ENCODE measurements around the gene UBE2O.

Gene UBE2O

DNA sequence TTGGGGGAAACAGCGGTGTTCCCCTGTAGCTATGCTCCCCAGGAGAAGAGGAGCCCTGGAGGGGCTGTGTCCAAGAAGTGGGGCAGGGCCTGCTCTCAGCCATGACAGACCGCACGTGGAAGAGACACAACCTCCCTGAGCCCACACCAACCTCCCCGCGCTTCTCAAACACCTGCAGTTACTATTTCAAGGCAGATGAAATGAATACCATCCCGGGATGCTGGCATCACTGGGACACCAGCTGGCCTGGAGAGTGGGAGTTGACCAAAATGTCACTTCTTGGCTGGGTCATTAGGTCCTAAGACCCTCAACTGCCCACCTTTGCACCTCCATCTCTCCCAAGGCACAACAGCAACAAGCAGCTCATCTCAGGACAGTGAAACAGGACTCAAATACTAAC is 36.5 kb downstream of the UBE2O start:
- no peak overlapping the region for H3K4me2 ChIP-seq (ENCODE audit: low read length)
- no peak overlapping the region for H2AFZ ChIP-seq (ENCODE audit: low read length)
- TF ChIP-seq, protein P1, sequence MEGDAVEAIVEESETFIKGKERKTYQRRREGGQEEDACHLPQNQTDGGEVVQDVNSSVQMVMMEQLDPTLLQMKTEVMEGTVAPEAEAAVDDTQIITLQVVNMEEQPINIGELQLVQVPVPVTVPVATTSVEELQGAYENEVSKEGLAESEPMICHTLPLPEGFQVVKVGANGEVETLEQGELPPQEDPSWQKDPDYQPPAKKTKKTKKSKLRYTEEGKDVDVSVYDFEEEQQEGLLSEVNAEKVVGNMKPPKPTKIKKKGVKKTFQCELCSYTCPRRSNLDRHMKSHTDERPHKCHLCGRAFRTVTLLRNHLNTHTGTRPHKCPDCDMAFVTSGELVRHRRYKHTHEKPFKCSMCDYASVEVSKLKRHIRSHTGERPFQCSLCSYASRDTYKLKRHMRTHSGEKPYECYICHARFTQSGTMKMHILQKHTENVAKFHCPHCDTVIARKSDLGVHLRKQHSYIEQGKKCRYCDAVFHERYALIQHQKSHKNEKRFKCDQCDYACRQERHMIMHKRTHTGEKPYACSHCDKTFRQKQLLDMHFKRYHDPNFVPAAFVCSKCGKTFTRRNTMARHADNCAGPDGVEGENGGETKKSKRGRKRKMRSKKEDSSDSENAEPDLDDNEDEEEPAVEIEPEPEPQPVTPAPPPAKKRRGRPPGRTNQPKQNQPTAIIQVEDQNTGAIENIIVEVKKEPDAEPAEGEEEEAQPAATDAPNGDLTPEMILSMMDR (IDR thresholded peaks at IDR 0.05; ENCODE audit: low read length) = no peak
- TF ChIP-seq EZH2 (IDR thresholded peaks at IDR 0.05; ENCODE audit: borderline replicate concordance, low read length) = no peak
- no peaks in the 10 kb centered on the region for H3K9me2 ChIP-seq (ENCODE audit: low read depth, low read length)
- H3K4me1 ChIP-seq (ENCODE audit: insufficient read depth, low read length, severe bottlenecking) = peaks cover 34% of the 10 kb centered on the region
- no peaks in the 10 kb centered on the region for H3K79me2 ChIP-seq (ENCODE audit: insufficient read depth, low read length)
- no peak overlapping the region for H3K9ac ChIP-seq (ENCODE audit: low read length)
- H3K9me3 ChIP-seq (ENCODE audit: low read length) = no peaks in the 10 kb centered on the region
- no peak overlapping the region for H3K27ac ChIP-seq (ENCODE audit: low read depth, low read length, poor library complexity, severe bottlenecking)
- no peaks in the 10 kb centered on the region for H4K20me1 ChIP-seq (ENCODE audit: insufficient read depth, low read length)
- no peaks in the 10 kb centered on the region for H3F3A ChIP-seq (ENCODE audit: insufficient read depth, low read length)
- no peak overlapping the region for H3K4me3 ChIP-seq (ENCODE audit: low read depth, low read length, poor library complexity, severe bottlenecking)
- no peaks in the 10 kb centered on the region; the same call in 1 of the 2 replicates for H3K36me3 ChIP-seq (ENCODE audit: insufficient read depth, low read length)
- no peaks in the 10 kb centered on the region for H3K27me3 ChIP-seq (ENCODE audit: insufficient read depth, low read length)

DNA sequence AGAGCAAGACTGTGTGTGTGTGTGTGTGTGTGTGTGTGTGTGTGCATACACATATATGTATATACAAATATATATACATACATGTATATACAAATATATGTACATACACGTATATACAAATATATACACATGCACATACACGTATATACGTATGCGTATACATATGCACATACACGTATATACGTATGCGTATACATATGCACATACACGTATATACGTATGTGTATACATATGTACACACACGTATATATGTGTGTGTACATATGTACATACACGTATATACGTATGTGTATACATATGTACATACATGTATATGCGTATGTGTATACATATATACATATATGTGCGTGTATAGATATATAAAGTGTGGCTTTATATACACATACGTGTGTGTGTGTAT is 37.2 kb downstream of the UBE2O start:
- Histone ChIP-seq H4K20me1 (ENCODE audit: insufficient read depth, low read length) (no peaks in the 10 kb centered on the region), H3K9me2 (ENCODE audit: low read depth, low read length) (no peaks in the 10 kb centered on the region), H3K79me2 (ENCODE audit: insufficient read depth, low read length) (no peaks in the 10 kb centered on the region), H3K27me3 (ENCODE audit: insufficient read depth, low read length) (no peaks in the 10 kb centered on the region), H3K36me3 (ENCODE audit: insufficient read depth, low read length) (0 out of 2 replicates have a peak, but pooled peaks cover 3% of the 10 kb centered on the region), H3K4me1 (ENCODE audit: insufficient read depth, low read length, severe bottlenecking) (peaks cover 30% of the 10 kb centered on the region), H3K4me2 (ENCODE audit: low read length) (no peak overlapping the region), H3K4me3 (ENCODE audit: low read depth, low read length, poor library complexity, severe bottlenecking) (no peak overlapping the region), H3K9ac (ENCODE audit: low read length) (no peak overlapping the region), H2AFZ (ENCODE audit: low read length) (no peak overlapping the region), H3K9me3 (ENCODE audit: low read length) (no peaks in the 10 kb centered on the region), H3K27ac (ENCODE audit: low read depth, low read length, poor library complexity, severe bottlenecking) (no peak overlapping the region), H3F3A (ENCODE audit: insufficient read depth, low read length) (no peaks in the 10 kb centered on the region)
- TF ChIP-seq, protein P1 (IDR thresholded peaks at IDR 0.05; ENCODE audit: low read length) = no peak
- TF ChIP-seq EZH2 (IDR thresholded peaks at IDR 0.05; ENCODE audit: borderline replicate concordance, low read length) = no peak

DNA sequence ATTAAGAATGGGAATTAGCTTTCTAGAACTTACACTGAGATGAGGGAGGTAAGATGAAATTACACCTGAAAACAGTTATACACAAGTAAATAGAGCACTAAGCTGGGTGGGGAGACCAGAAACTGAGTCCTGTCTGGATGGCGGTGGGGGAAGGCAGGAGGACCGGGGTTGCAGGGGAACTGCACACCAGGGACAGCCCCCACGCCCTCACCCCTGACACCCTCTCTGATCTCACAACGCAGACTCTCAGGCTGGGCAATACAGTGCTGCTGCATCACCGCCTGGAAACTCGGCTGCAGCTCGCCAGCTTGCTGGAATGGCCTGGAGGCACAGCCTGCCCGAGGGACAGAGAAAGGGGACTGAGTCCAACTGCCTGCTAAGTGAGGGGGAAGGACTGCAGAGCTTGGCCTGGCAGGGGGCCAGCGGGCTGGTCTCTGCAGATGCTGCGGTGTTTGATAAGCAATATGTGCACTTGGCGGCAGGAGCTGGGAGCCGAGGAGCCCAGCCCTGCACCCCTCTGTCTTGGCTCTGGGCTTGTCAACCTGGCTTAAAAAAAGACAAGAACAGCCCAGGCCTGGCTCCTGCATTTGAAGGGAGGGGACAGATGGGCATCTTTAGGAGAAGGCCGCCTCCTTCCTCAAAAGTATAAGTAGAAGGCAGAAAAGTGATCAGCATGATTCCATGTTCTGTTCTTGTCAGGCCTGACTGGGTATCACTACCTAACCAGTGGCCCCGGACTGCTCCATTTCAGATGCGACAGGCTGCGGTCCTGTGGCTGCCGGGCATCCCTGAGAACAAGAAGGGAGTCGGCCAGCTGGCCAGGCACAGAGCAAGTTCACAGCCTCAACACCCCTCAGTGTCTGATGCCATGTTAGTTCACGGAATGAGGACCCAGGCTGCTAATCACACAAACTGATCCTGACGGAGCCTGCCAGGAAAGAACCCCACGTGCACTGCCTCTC is 38.3 kb downstream of the UBE2O start:
- Histone ChIP-seq H4K20me1 (ENCODE audit: insufficient read depth, low read length) (no peaks in the 10 kb centered on the region), H3F3A (ENCODE audit: insufficient read depth, low read length) (no peaks in the 10 kb centered on the region), H3K9me2 (ENCODE audit: low read depth, low read length) (no peaks in the 10 kb centered on the region), H3K4me3 (ENCODE audit: low read depth, low read length, poor library complexity, severe bottlenecking) (no peak overlapping the region), H3K9me3 (ENCODE audit: low read length) (no peaks in the 10 kb centered on the region), H3K27me3 (ENCODE audit: insufficient read depth, low read length) (no peaks in the 10 kb centered on the region), H3K36me3 (ENCODE audit: insufficient read depth, low read length) (0 out of 2 replicates have a peak, but pooled peaks cover 3% of the 10 kb centered on the region), H3K4me1 (ENCODE audit: insufficient read depth, low read length, severe bottlenecking) (peaks cover 18% of the 10 kb centered on the region), H3K9ac (ENCODE audit: low read length) (no peak overlapping the region), H2AFZ (ENCODE audit: low read length) (no peak overlapping the region), H3K4me2 (ENCODE audit: low read length) (no peak overlapping the region), H3K79me2 (ENCODE audit: insufficient read depth, low read length) (no peaks in the 10 kb centered on the region), H3K27ac (ENCODE audit: low read depth, low read length, poor library complexity, severe bottlenecking) (no peak overlapping the region)
- TF ChIP-seq, protein P1 (IDR thresholded peaks at IDR 0.05; ENCODE audit: low read length) = no peak
- no peak for TF ChIP-seq EZH2 (IDR thresholded peaks at IDR 0.05; ENCODE audit: borderline replicate concordance, low read length)

All from OCI-LY1 (cell line).